Colonic mucosa (tissue), 4 donors: ENCODE results near the gene ZDHHC11. TPM values are rescaled to one million over a fixed set of nuclear protein-coding genes. Genes with fewer than 3 reads are reported as not detected.
"Not testable (repeated sequence)": the region's sequence is repeated elsewhere in the genome, so short reads cannot be mapped to it uniquely, and the experiment has no call there.

Experiments
- DNase-seq: peaks from one replicate; pipeline ENCODE4 v3.0.0-alpha.2; 2020
- H3K27ac ChIP-seq: fragments of 200-600 bp; one replicate; pipeline ENCODE4 v1.8.0; 2021
- H3K27me3 ChIP-seq: fragments of 200-600 bp; one replicate; pipeline ENCODE4 v1.8.0; 2021
- H3K36me3 ChIP-seq: fragments of 200-600 bp; one replicate; pipeline ENCODE4 v1.8.0; 2021
- H3K4me1 ChIP-seq: fragments of 200-600 bp; one replicate; pipeline ENCODE4 v1.8.0; 2021; ENCODE audit warnings: mild to moderate bottlenecking
- H3K4me3 ChIP-seq: fragments of 200-600 bp; one replicate; pipeline ENCODE4 v1.8.0; 2021
- H3K9ac ChIP-seq, 2 donors: one replicate each; pipeline ENCODE4 v1.7.0; 2013; ENCODE audit warnings: control low read depth in 2 of 2, low read depth in 2 of 2, low read length in 2 of 2
- H3K9me3 ChIP-seq: fragments of 200-600 bp; one replicate; pipeline ENCODE4 v1.8.0; 2021
- CTCF ChIP-seq: fragments of 200-600 bp; IDR thresholded peaks from one replicate; pipeline ENCODE4 v1.8.0; 2022; ENCODE audit warnings: antibody characterized with exemption, mild to moderate bottlenecking
- intact Hi-C: fragments of 100-400 bp; cut with DNase I; formaldehyde crosslinking; loops from one replicate; pipeline ENCODE4 v1.14.1; 2022
- total RNA-seq, 2 donors: library from RNA; stranded (reverse); fragmentation: NEBNext Ultra II Directional in 1 of 2; extraction: Animal tissue kit (Norgen Biotek cat#: 25700) in 1 of 2; gene quantifications; one replicate each; pipeline ENCODE4 v1.2.1, GENCODE V29; 2021
- donor health status: healthy.
- donor health status: DM: no; HTN: no; CAD: no.
- donor health status: DM: no; HTN: no; CAD: no.

Gene ZDHHC11
- total RNA-seq, 2 donors from 2014 or later: 2.9 to 7.8 TPM

- H3K4me1 ChIP-seq: no peaks in the 10 kb centered on the region
- H3K9me3 ChIP-seq: no peaks in the 10 kb centered on the region
- H3K27ac ChIP-seq: no peak overlapping the region
- no peak overlapping the region for H3K9ac ChIP-seq
- no peak overlapping the region for H3K4me3 ChIP-seq
- H3K27me3 ChIP-seq: no peaks in the 10 kb centered on the region
- H3K36me3 ChIP-seq: no peaks in the 10 kb centered on the region
- no peak for DNase-seq
- intact Hi-C loops: no loop called here
- no peak for TF ChIP-seq CTCF
These were observed 84.7 kb downstream of the ZDHHC11 start for GRCh38 chr5:765948-766631.

DNA sequence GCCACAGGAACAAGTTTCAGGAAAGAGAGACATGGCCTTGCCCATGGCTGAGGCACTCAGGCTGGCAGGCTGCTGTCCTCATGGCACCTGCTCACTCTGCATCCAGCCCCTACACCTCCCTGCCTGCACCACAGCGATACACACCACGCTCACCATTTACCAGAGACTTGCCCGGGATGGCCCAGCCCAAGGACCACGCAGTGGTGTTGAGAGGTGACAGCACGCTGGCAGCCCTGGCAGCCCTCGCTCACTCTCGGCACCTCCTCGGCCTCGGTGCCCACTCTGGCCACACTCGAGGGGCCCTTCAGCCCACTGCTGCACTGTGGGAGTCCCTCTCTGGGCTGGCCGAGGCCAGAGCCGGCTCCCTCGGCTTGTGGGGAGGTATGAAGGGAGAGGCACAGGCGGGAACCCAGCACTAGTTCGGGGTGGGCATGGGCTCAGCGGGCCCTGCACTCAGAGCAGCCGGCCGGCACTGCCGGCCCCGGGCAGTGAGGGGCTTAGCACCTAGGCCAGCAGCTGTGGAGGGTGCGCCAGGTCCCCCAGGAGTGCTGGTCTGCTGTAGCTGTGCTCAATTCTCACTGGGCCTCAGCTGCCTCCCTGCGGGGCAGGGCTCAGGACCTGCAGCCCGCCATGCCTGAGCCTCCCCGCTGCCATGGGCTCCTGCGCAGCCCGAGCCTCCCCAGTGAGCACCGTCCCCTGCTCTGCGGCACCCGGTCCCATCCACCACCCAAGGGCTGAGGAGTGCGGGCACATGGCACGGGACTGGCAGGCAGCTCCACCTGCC lies 86.6 kb downstream of the ZDHHC11 start:
- Histone ChIP-seq H3K9me3 (no peaks in the 10 kb centered on the region), H3K36me3 (no peaks in the 10 kb centered on the region), H3K27me3 (no peaks in the 10 kb centered on the region), H3K4me1 (peaks cover 5% of the 10 kb centered on the region), H3K9ac (no peak overlapping the region), H3K4me3 (no peak overlapping the region), H3K27ac (no peak overlapping the region)
- no peak for TF ChIP-seq CTCF
- intact Hi-C loops: no loop called here
- no peak for DNase-seq

DNA sequence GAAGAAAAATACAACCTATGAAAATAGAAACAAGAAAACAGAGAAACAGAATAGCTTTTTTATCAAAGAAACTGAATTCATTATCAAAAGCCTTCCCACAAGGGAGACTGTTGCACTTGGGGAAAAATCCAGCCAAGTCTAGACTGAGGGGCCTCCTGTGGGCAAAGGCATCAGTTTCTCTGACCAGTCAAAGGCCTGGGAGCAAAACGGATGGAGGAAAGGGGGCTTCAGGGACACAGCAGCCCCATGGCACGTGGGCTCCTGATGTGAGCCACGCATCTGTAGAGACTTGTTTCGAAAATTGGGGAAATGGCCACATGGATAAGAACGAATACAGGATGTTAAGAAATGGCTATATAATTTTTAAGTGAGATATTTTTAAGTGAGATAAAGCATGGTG lies 87.4 kb downstream of the ZDHHC11 start:
- DNase-seq: no peak
- intact Hi-C loops: no loop called here
- no peak for TF ChIP-seq CTCF
- Histone ChIP-seq H3K9ac (no peak overlapping the region), H3K4me1 (peaks cover 12% of the 10 kb centered on the region), H3K9me3 (no peaks in the 10 kb centered on the region), H3K27me3 (no peaks in the 10 kb centered on the region), H3K27ac (no peak overlapping the region), H3K4me3 (no peak overlapping the region), H3K36me3 (no peaks in the 10 kb centered on the region)

- peaks cover 16% of the 10 kb centered on the region for H3K4me1 ChIP-seq
- H3K9me3 ChIP-seq, DNase-seq, H3K9ac ChIP-seq, H3K4me3 ChIP-seq, H3K27me3 ChIP-seq, intact Hi-C loops, H3K36me3 ChIP-seq, H3K27ac ChIP-seq: not testable (repeated sequence)
These were observed 87.8 kb downstream of the ZDHHC11 start for GRCh38 chr5:762996-763395.

DNA sequence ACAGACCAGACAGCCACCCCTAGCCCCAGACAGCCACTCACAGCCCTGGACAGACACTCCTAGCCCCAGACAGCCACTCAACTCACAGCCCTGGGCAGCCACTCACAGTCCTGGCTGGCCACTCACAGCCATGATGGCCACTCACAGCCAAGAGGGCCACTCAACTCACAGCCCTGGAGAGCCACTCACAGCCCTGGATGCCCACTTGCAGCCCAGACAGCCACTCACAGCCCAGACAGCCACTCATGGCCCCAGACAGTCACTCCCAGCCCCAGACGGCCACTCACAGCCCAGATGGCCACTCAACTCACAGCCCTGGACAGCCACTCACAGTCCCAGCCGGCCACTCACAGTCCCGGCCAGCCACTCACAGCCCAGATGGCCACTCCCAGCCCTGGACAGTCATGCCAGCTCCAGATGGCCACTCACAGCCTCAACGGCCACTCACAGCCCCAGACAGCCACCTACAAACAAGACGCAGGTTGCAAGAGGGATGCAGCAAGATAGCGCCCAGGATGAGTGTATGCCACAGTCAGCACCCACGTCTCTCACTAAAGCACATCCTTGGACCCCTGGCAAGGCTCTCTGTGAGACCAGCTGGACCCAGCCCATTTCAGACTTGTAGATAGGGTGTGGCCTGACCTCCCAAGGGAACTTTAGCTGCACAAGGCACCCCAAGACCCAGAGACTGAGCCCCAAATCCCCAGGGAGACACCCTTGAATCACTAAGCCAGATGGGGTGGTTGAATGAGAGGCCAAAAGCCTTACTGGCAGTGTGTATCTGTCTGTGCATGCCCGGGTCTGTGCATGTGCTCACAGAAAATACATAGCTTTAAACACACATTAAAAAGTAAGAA lies 88.7 kb downstream of the ZDHHC11 start:
- Histone ChIP-seq H3K27ac (no peak overlapping the region), H3K9me3 (no peaks in the 10 kb centered on the region), H3K4me1 (peaks cover 21% of the 10 kb centered on the region), H3K27me3 (no peaks in the 10 kb centered on the region), H3K36me3 (no peaks in the 10 kb centered on the region), H3K9ac (no peak overlapping the region), H3K4me3 (no peak overlapping the region)
- intact Hi-C loops: no loop called here
- peak; percentile 16 for DNase-seq
- no peak for TF ChIP-seq CTCF
